Raji (cell line): ENCODE data around the gene TBC1D20.

Source experiments
- POLR2A ChIP-seq: IDR thresholded peaks from 2 replicates; pipeline ENCODE4 v1.6.1; 2011; ENCODE audit warnings: low read depth, low read length, control low read depth; ENCODE audit not compliant: insufficient read depth

The TBC1D20 gene

GRCh38 chr20:478949-479429, 16.7 kb upstream of the TBC1D20 start:
- TF ChIP-seq POLR2A, result no peak

- TF ChIP-seq POLR2A, result no peak
These were observed 15.9 kb upstream of the TBC1D20 start for GRCh38 chr20:478010-478948.

GRCh38 chr20:475463-476357, 13.4 kb upstream of the TBC1D20 start:
- no peak for TF ChIP-seq POLR2A

GRCh38 chr20:474581-474980, 12.2 kb upstream of the TBC1D20 start:
- TF ChIP-seq POLR2A, result no peak

GRCh38 chr20:472889-473292, 10.6 kb upstream of the TBC1D20 start:
- no peak for TF ChIP-seq POLR2A

GRCh38 chr20:472137-472846, 10.0 kb upstream of the TBC1D20 start:
- TF ChIP-seq POLR2A, result no peak

- TF ChIP-seq POLR2A, result no peak
These were observed 7.6 kb upstream of the TBC1D20 start for GRCh38 chr20:469746-470490.

- no peak for TF ChIP-seq POLR2A
These were observed 5.4 kb upstream of the TBC1D20 start for GRCh38 chr20:467755-468154.

- no peak for TF ChIP-seq POLR2A
These were observed 807 bp downstream of the TBC1D20 start for GRCh38 chr20:461254-462198.

GRCh38 chr20:460707-461106, 1.6 kb downstream of the TBC1D20 start:
- no peak for TF ChIP-seq POLR2A

- no peak for TF ChIP-seq POLR2A
These were observed 2.2 kb downstream of the TBC1D20 start for GRCh38 chr20:460180-460579.

- no peak for TF ChIP-seq POLR2A
These were observed 3.6 kb downstream of the TBC1D20 start for GRCh38 chr20:458776-459175.

GRCh38 chr20:454951-455350, 7.4 kb downstream of the TBC1D20 start:
- no peak for TF ChIP-seq POLR2A
